GM15510 (cell line): ENCODE measurements around the gene C15orf62.

Source experiments
- POLR2A ChIP-seq: IDR thresholded peaks from 3 replicates; pipeline ENCODE4 v1.6.1; 2011; ENCODE audit warnings: borderline replicate concordance; ENCODE audit not compliant: insufficient read length; ENCODE audit errors: extremely low read depth

Gene C15orf62

DNA sequence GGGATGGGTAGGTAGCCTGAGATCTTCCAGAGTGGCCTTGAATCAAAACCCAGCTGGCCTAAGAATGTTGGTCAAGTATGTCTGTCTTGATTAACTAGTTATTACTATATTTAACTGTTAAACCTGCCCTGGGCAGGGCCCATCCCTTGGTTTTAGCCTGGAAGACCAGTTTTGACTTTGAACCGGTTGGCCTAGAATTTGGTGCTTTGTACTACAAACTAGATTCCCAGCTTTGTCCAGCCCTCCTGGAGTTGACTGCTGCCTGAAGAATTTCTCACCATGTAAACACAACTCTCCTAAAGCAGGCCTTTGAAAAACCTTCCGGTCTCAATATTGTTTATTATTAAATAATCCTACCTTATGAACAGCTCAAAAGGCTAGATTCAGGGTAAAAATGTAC is 16.0 kb downstream of the C15orf62 start:
- TF ChIP-seq POLR2A: no peak

DNA sequence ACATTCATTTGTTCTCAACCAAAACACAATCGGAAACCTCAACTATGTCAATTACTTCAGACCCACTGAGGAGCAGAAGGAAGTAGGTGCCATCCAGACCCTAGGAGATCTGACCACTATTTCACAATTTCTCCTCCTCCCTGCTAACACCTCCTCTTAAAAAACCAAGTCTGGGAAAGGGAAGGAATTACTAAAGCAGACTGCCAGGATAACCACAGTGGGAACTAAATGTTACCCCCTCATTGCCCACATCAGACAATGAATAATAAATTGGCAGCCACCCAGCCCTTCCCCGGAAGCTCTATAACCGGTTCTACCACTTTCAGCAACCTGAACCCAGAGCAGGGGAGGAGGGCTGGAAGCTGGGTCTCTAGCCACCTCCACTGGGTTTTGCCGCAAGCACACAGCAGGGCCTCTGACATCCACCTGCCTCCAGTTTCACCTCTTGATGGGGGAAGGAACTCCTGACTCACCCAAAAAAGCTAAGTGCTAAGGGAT is 17.6 kb downstream of the C15orf62 start:
- no peak for TF ChIP-seq POLR2A

DNA sequence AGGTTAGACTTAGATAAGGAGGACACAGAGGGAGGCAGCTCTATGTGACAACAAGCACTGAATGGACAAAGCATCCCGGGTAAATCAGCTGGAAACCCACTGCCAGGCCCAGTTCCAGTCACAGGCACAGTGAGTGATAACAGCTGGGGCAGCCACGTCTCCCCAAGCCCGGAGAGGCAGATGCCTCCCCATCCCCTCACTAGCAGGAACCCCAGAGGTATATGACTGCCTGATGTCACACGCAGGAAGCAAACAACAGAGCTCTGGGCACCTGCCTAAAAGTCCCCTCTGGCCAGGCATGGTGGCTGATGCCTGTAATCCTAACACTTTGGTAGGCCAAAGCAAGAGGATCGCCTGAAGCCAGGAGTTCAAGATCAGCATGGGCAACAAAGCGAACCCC is 18.2 kb downstream of the C15orf62 start:
- TF ChIP-seq POLR2A: no peak

DNA sequence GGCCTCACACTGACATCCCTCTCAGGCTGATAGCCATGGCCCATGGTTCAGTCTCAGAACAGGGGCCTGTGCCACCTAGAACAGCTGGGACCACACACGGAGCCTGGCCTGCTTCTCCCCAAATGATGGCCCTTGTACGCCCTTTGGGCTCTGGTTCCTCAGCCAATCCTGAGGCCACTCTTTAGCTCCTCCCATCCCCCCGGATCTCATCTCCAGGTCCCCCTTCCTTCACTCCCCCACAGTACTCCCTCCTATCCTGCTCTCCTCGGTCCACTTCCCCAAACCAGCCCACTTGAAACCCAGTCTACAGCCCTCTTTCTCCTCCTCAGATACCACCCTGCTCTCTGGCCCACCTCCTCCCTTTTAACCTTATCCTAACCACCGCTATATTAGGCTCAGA is 19.3 kb downstream of the C15orf62 start:
- TF ChIP-seq POLR2A: no peak

DNA sequence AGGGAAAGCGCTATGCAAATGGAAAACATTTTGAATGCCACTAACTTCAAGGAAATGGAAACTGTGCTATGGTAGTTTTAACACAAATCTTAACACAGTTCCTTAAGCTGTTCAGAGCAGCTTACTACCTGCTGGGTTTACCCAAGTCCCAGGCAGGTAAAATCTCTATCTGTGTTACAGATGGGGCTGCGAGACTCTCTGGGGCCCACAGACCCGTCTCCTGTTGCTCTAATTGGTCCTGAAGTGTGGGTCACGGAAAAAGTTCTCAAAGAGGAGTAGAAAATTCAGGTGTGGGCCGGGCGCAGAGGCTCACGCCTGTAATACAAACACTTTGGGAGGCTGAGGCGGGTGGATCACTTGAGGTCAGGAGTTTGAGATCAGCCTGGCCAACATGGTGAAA is 20.2 kb downstream of the C15orf62 start:
- no peak for TF ChIP-seq POLR2A

DNA sequence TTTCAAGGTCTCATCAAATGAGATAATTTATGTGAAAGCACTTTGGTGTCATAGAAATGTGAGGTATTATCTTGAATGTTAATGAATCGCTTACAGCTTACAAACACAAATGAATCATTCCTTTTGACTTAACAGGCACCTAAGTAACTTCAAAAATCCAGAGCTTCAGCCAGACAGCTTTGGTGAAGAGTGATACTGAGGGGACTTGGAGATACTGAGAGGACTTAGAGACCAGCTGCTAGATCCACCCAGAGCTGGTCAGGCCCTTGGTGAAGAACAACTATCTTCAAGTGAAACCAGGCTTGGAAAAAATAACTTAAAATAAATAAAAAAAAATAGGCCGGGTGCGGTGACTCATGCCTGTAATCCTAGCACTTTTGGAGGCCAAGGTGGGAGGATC is 20.9 kb downstream of the C15orf62 start:
- TF ChIP-seq POLR2A: no peak

DNA sequence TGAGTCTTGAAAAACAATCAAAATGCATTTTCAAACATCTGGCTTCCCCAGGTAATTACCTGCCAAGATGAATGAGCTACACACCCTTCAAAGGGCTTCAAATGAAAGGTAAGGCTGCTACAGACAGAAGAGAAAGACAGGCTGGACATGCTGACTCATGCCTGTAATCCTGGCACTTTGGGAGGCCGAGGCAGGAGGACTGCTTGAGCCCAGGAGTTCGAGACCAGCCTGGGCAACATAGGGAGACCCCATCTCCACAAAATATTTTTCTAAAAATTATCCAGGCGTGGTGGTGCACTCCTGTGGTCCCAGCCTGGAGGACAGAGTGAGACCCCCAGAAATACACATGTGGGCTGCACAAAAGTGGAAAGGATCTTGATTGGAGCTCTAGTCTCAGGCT is 22.6 kb downstream of the C15orf62 start:
- no peak for TF ChIP-seq POLR2A

DNA sequence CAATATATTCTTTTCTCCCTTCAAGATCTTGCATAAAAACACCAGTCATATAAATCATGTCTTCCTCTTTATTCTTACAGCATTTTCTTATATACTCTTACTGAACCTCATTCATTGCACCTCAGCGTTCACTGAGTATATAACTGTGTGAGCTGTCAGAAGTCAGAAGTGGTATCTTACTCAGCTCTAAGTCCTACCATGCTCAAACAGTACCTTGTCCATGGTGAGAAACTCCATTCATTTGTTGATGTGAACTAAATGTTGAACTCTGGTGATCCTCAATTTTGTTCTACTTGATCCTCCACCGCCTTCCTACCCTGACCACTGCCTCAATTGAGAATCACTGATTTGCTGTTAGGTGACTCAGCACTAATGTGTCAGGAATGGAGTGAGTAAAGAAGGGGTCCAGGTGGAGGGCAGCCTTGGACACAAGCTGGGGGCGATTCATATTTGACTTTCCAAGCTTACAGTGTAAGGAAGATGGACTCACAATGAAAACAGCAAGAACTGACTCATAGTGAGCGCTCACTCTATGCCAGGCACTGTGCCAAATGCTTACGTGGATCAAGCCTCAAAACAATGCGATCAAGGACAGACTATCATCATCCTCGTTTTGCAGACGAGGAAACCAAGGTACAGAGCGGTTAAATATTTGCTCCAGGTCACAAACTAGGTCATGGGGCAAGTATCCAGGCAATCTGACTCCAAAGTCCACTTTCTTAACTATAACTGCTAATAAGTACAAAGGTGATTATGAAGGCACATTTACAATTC is 23.6 kb downstream of the C15orf62 start:
- no peak for TF ChIP-seq POLR2A

DNA sequence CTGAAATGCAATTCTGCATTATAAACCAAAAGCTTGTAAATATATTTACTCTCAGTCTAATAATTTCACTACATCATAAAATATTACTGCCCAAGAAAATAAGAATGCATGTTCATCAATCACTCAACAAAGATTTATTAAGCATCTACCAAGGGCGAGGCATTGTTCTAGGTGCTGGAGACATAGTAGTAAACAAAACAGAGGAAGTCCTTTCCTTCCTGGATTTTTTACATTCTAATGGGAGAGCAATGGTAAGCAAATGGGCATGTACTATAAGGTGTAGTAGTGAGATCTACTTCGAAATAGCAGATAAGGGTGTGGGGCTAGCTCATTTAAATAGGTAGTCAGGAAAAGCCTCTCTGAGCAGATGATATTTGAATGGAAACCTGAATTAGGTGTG is 26.3 kb downstream of the C15orf62 start:
- no peak for TF ChIP-seq POLR2A

DNA sequence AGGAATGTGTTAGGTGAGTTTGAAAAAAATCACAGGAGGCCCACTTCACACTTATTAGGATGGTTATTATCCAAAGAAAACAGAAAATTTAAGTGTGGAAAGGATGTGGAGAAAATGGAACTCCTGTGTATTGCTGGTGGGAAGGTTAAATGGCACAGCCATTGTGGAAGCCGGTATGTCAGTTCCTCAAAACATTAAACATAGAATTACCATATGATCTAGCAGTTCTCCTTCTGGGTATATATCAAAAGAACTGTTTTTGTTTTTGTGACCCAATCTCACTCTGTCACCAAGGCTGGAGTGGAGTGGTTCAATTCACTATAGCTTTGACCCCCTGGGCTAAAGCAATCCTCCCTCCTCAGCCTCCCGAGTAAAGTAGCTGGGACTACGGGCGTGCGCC is 26.7 kb downstream of the C15orf62 start:
- TF ChIP-seq POLR2A: no peak

DNA sequence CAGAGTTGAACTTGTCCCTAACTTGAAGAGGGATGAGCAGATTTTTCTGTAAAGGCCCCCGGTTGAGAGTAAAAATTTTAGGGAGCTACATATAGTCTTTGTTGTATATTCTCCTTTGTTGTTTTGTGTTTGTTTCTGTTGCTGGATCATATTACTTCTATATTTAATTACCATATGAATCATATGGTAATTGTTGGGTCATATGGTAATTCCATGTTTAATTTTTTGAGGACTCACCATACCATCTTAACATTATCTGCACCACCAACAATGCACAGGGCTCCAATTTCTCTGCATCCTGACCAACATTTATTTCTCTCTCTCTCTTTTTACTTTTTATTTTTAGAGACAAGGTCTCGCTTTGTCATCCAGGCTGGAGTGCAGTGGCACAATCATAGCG is 29.7 kb downstream of the C15orf62 start:
- TF ChIP-seq POLR2A: no peak

DNA sequence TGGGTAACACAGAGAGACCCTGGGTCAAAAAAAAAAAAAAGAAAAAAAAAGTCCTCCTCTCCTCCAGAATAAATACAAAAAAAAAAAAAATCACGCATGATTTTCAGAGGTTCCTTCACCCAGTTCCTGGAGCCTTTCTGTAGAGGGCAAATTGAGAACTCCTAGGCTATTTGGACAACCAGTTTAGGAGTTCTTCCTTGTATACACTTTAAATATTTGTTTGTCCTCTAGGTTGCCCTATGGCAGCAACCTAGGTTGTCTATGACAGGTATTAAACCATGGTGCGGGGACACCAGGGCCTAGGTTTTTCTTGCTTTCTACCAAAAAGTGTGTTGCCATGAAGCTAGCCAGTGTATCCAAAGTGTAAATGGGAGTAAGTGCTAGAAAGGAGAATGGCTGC is 33.3 kb downstream of the C15orf62 start:
- no peak for TF ChIP-seq POLR2A

DNA sequence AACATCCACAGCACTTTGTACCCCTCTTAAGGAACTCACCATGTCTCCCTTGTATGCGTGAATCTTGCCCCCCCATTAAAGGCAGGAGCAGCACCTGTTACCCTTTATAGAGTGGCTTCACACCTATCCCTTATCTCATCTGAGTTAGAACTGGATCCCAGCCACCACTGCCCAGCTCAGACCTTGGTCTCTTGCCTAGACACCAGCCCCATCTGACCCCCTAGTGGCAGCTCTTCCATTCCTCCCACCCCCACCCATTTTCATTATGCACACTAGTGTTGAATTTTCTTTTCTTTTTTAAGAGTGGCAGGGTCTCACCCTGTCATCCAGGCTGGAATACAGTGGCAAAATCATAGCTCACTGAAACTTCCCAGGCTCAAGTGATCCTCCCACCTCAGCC is 33.9 kb downstream of the C15orf62 start:
- TF ChIP-seq POLR2A: no peak

DNA sequence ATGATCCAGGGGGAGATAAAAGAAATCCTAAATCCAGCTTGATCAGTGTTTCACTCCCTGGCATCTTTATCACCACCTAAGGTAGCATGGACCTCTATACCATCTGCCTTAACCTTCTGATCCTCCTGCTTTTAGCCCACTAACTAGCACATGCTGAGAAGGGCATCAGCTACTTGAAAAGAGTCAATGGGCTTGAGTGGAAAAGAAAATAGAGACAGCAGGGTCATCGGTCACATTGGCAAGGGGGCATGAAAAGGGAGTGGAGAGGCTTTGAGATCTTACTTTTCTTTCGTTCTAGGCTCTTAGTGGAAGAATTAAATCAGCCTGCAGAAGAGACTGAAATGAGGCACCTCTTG is 36.9 kb downstream of the C15orf62 start:
- no peak for TF ChIP-seq POLR2A

DNA sequence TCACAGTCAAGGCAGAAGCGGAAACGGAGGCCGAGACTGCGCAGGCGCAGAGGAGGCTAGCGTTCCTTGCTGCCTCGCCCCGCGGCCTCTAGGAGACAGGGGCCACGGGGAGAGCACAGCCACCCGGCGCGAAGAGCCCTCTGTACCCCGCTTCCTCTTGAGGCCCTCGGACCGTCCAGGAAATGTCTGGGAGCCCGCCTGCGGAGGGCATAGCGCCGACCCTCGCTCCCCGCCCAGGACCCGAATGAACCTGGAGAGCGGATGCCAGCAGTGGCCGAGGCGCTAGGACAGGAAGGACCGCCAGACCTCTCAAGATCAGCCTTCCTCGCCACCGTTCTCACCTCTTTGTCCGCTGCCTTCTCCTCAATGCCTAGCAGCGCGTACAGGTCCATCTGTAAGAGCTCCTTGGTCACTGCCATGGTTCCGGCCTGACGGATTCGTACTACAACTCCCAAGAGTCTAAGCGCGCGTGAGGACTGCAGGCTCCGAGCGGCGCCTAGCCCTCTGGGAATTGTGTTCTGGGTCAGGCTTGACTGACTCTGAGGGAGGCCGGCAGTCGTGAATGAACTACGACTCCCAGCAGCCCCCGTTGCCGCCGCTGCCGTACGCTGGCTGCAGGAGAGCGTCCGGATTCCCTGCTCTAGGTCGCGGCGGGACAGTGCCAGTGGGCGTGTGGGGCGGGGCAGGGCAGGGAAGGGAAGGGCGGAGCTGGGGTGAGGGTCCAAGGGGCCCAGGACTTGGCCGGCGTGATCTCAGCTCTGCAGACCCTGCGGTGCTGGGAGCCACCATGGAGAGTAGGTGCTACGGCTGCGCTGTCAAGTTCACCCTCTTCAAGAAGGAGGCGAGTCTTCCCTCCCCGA is 37.5 kb downstream of the C15orf62 start, which contains the start of the genes DNAJC17 and ZFYVE19:
TSS of gene DNAJC17 (minus strand) at position 446 of the 860 bp plus-strand sequence. CDS start at position 419, 27 bp downstream.
TSS of gene ZFYVE19 (plus strand) at position 62 of the 860 bp plus-strand sequence. CDS start at position 563, 501 bp downstream.
- TF ChIP-seq POLR2A: peak; percentile 86

DNA sequence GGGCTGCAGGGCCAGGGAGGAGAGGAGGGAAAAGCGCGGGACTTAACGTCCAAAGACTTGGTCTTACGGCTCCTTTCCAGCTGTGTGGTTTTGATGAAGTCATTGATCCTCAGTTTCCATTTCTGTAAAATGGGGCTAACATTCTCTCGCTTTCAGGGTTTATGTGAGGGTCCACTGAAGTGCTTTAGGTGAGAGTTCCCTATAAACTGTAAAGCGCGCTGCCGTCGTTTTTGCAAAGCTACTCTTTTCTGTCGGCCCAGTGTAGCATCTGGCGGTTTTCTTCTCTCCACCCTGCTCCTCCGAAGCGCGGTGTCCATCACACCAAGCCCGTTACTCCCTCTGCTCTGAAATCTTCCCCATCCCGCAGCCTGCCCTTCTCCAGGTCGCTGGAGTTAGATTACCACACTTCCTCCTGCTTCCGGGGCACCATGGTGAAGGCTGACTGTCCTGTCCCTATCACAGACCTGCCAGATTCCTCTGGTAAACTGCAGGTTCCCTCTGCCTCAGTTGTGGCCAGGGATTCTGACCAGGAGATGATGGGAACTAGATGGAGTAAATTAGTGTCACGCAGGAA is 38.2 kb downstream of the C15orf62 start:
- TF ChIP-seq POLR2A: no peak

DNA sequence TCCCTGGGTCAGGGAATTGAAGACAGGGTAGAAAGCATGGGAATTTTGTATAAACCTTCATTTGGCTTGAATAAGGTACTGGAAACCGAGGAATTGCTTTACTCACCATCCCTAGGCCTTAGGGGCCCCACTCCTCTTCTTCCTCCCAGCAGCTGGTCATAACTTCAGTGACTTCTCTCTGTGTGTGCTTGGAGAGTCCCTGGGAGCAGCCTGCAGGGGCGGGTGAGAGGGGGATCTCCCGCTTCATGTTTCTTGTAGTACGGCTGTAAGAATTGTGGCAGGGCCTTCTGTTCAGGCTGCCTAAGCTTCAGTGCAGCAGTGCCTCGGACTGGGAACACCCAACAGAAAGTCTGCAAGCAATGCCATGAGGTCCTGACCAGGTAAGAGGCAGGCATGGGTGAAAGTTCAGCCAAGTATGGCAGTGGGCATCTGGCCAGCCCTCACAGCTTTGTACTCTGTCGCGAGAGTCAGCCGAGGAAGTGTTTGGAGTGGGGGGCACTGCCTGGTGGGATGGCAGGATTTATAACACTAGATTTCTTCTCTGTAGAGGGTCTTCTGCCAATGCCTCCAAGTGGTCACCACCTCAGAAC is 39.2 kb downstream of the C15orf62 start:
- TF ChIP-seq POLR2A: no peak
